T-helper 22 cell (primary cell): ENCODE results near the gene NFATC4.
A peak's percentile ranks its signal among the peaks of the same experiment; 100 is the strongest.
"Not testable (repeated sequence)": the region's sequence is repeated elsewhere in the genome, so short reads cannot be mapped to it uniquely, and the experiment has no call there.

Source experiments
- DNase-seq: peaks from one replicate; pipeline ENCODE4 v3.0.0-alpha.2; 2020; ENCODE audit warnings: low read depth

The NFATC4 gene

DNA sequence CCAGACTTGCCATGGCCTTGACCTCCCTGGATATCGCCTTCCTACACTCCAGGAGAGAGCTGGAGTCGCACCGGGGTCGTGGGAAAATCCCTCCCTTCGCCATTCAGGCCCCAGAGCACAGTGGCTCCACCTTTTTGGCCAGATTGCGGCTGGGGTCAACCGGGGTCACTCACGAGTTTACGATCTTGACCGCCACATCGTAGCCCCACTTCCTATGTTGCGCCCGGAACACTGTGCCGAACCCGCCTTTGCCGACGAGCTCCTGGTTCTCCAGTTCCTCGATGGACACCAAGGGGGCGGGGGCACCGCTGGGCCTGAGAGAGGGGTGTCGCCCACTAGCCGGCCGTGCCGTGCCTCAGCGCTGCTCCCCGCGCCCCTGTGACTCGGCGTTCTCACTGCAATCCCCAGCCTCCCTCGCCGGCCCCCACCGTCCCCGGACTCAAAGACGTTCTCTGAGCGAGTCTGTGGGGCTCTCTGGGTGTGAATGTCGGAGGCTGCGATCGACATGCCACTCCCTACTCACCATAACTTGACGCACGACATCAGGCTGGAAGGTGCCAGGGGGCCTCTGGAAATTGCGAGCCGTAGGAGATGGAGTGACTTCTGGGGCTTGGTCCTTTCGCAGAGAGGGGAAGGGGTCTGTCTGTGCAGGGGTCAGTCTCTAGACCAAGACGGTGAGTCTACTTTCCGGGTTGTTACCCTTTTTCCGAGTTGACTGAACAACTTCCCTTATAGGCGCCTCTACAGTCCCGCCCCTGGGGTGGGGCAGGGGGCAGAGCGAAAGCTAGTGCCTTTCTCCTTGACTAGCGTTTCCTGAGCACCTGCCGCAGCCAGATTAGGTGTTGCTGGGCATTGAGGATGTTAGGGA, 28.5 kb upstream of the NFATC4 start, which contains the start of gene RIPK3:
RIPK3 (minus strand) TSS at position 708 of the 868 bp plus-strand sequence; CDS start at position 543, 165 bp downstream.
- peak; percentile 39 for DNase-seq

GRCh38 chr14:24340606-24341005, 27.4 kb upstream of the NFATC4 start:
- DNase-seq = no peak

DNA sequence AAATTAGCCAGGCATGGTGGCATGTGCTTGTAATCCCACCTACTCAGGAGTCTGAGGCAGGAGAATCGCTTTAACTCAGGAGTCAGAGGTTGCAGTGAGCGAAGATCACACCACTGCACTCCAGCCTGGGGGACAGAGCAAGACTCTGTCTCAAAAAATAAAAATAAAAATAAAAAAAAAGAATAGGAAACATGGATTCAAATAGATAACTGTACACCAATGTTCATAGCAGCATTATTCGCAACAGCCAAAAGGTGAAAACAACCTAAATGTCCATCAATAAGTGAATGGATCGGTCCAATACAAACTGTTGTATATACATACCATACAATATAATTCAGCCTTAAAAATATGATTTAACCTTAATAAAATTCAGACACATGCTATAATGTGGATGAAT, 25.1 kb upstream of the NFATC4 start:
- DNase-seq = no peak

- DNase-seq = no peak
Observed at GRCh38 chr14:24343795-24344660, 24.0 kb upstream of the NFATC4 start.

- DNase-seq = no peak
Observed at GRCh38 chr14:24347134-24347533, 20.9 kb upstream of the NFATC4 start.

GRCh38 chr14:24348186-24348585, 19.8 kb upstream of the NFATC4 start:
- DNase-seq = no peak

DNA sequence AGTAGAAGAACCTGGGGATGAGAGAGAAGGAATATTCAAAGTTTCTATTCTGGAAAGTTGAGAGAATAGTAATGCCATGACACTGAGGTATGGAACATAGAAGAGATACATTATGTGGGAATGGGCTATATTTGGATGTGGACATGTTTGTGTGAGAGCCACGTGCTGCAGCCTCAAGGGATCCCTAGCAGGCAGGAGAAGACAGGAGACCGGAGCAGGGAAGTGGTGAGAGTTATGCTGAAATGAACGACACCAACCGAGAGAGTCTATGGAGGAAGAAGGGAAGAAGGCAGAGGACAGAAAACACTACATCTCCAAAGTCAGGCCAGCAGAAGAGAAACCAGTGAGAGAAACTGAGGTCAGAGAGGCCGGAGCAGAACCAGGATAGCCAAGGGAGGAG, 18.2 kb upstream of the NFATC4 start:
- no peak for DNase-seq

GRCh38 chr14:24351517-24351916, 16.5 kb upstream of the NFATC4 start:
- DNase-seq = no peak

GRCh38 chr14:24353559-24354481, 14.2 kb upstream of the NFATC4 start:
- no peak for DNase-seq

DNA sequence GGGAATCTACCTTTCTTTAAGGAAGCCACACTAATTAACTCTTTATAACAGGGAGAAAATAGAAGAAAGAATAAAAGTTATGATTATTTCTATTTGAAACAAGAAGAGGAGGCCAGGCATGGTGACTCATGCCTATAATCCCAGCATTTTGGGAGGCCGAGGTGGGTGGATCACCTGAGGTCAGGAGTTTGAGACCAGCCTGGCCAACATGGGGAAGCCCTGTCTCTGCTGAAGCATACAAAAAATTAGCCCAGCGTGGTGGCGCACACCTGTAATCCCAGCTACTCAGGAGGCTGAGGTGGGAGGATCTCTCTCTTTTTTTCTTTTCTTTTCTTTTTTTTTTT, 13.5 kb upstream of the NFATC4 start:
- not testable (repeated sequence) for DNase-seq

- DNase-seq = no peak
Observed at GRCh38 chr14:24355009-24355408, 13.0 kb upstream of the NFATC4 start.

DNA sequence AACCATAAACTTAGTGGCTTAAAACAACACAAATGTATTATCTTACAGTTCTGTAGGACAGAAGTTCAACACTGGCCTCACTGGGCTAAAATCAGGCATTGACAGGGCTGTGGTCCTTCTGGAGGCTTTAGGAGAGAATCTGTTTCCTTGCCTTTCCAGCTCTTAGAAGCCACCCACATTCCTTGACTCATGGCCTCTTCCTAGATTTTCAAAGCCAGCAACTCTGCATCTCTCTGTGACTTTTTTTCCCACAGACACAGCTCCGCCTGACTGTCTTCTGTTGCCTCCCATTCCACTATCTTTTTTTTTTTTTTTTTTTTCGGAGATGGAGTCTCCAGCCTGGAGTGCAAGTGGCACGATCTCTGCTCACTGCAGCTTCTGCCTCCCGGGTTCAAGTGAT, 11.8 kb upstream of the NFATC4 start:
- DNase-seq = no peak

- DNase-seq = no peak
Observed at GRCh38 chr14:24360281-24360680, 7.7 kb upstream of the NFATC4 start.

- no peak for DNase-seq
Observed at GRCh38 chr14:24361326-24361725, 6.7 kb upstream of the NFATC4 start.

- no peak for DNase-seq
Observed at GRCh38 chr14:24362241-24362960, 5.6 kb upstream of the NFATC4 start.

DNA sequence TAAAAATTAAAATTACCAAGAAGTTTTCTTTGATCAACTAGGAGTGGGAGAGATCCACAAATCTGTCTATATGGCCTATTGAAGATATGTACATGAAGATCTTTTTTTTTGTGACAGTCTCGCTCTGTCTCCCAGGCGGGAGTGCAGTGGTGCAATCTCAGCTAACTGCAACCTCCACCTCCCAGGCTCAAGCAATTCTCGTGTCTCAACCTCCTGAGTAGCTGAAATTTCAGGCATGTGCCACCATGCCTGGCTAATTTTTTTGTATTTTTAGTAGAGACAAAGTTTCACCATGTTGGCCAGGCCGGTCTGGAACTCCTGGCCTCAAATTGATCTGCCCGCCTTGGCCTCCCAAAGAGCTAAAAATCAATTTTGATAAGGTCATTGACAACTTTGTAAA, 4.6 kb upstream of the NFATC4 start:
- DNase-seq = no peak

GRCh38 chr14:24364841-24365240, 3.1 kb upstream of the NFATC4 start:
- DNase-seq = no peak

DNA sequence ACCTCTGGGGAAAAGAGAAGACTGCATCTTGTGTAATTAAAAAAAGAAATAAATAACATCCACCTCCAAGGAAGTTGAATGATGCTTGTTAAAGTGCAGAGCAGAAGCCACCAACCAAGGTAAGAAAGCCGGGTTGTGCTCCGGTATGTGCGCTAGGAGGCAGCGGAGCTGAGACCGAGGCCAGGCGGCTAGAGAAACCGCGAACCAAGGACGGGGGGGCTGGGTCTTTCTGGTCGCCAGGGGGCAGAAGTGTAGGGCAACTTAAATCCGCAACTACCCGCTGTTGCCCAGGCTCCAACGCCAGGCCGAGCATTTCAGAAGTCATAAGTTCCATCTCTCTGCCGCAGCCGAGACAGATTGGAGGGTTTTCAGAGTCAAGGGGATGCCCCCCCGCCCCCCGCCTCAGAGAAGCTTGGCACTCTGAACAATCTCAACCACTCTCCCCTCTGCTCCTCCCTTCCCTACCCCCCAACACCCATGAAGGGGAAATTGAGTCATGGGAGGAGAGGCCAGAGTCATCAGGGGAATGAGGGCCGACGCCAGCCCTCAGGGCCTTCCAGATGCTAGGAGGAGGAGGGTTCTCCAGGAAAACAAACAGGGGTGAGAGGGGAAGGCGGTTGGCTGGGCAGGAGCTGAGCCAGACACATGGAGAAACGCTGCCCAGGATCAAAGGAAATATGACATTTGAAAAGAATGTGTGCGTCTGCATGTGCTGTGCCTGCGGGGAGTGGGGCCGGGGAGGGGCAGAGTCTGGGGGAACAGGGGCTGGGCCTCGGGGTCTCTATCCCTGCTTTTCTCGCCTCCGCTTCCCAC, 2.2 kb upstream of the NFATC4 start:
- no peak for DNase-seq

DNA sequence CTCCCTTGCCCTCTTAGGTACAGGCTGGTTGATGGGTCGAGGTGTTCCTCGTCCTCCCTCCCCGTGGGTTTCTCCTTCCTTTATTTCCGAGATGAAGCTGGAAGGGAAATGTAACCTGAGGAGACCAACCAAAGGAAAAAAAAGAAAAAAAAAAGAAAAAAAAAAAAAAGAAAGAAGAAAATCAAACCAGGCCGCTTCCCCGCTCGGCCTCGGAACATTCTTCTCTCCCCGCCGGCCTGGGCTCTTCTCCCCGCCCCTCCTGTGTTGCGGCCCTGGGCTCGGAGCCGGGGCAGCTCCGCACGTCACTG, 1.6 kb upstream of the NFATC4 start:
- DNase-seq = no peak

- no peak for DNase-seq
Observed at GRCh38 chr14:24366721-24367513, 1.1 kb upstream of the NFATC4 start.
